Measurements from ENCODE around the gene CCL18. TPM values are rescaled to one million over a fixed set of nuclear protein-coding genes. Genes with fewer than 3 reads are reported as not detected.

The CCL18 gene
- polyA plus RNA-seq, 1 donor from 2014 or later = not detected

GRCh38 chr17:36071751-36072150 lies 7.7 kb downstream of the CCL18 start:
- Histone ChIP-seq H3K9me3 (ENCODE audit: low read length) (no peaks in the 10 kb centered on the region), H2AFZ (ENCODE audit: low read depth, low read length) (no peak overlapping the region), H3K79me2 (replicated peaks; ENCODE audit: insufficient read depth, low read length) (no peaks in the 10 kb centered on the region), H3K27ac (ENCODE audit: low read length) (no peak overlapping the region), H3K9me2 (ENCODE audit: insufficient read depth, low read length) (no peaks in the 10 kb centered on the region), H3F3A (ENCODE audit: insufficient read depth, low read length, poor library complexity, severe bottlenecking) (no peaks in the 10 kb centered on the region), H3K9ac (ENCODE audit: low read length) (no peak overlapping the region), H3K36me3 (ENCODE audit: insufficient read depth, low read length) (no peaks in the 10 kb centered on the region), H3K4me2 (ENCODE audit: low read length) (no peak overlapping the region), H3K4me3 (ENCODE audit: low read length) (no peak overlapping the region), H4K20me1 (ENCODE audit: insufficient read depth) (no peaks in the 10 kb centered on the region), H3K27me3 (ENCODE audit: insufficient read depth, low read depth, low read length) (no peaks in the 10 kb centered on the region)
- TF ChIP-seq MXI1 (conservative IDR thresholded peaks at IDR 0.05; ENCODE audit: poor library complexity, severe bottlenecking) (no peak), EP300 (conservative IDR thresholded peaks at IDR 0.05; ENCODE audit: poor library complexity, severe bottlenecking) (no peak), RAD21 (conservative IDR thresholded peaks at IDR 0.05) (no peak), TAF1 (IDR thresholded peaks at IDR 0.05; ENCODE audit: low read depth) (no peak), REST (IDR thresholded peaks at IDR 0.05; ENCODE audit: borderline replicate concordance) (no peak), SMC3 (conservative IDR thresholded peaks at IDR 0.05; ENCODE audit: poor library complexity) (no peak), CTCF (IDR thresholded peaks at IDR 0.05; ENCODE audit: poor library complexity, severe bottlenecking) (no peak), POLR2AphosphoS5 (IDR thresholded peaks at IDR 0.05) (no peak), EZH2 (IDR thresholded peaks at IDR 0.05; ENCODE audit: borderline replicate concordance, insufficient read depth, low read length, poor library complexity, severe bottlenecking) (no peak)

GRCh38 chr17:36072431-36073121 lies 8.5 kb downstream of the CCL18 start:
- Histone ChIP-seq H3F3A (ENCODE audit: insufficient read depth, low read length, poor library complexity, severe bottlenecking) (no peaks in the 10 kb centered on the region), H3K27ac (ENCODE audit: low read length) (no peak overlapping the region), H3K9ac (ENCODE audit: low read length) (no peak overlapping the region), H3K4me3 (ENCODE audit: low read length) (no peak overlapping the region), H3K36me3 (ENCODE audit: insufficient read depth, low read length) (no peaks in the 10 kb centered on the region), H3K27me3 (ENCODE audit: insufficient read depth, low read depth, low read length) (no peaks in the 10 kb centered on the region), H4K20me1 (ENCODE audit: insufficient read depth) (no peaks in the 10 kb centered on the region), H2AFZ (ENCODE audit: low read depth, low read length) (no peak overlapping the region), H3K9me3 (ENCODE audit: low read length) (no peaks in the 10 kb centered on the region), H3K4me2 (ENCODE audit: low read length) (no peak overlapping the region), H3K9me2 (ENCODE audit: insufficient read depth, low read length) (no peaks in the 10 kb centered on the region), H3K79me2 (replicated peaks; ENCODE audit: insufficient read depth, low read length) (no peaks in the 10 kb centered on the region)
- no peak for TF ChIP-seq POLR2AphosphoS5 (IDR thresholded peaks at IDR 0.05)
- no peak for TF ChIP-seq SMC3 (conservative IDR thresholded peaks at IDR 0.05; ENCODE audit: poor library complexity)
- no peak for TF ChIP-seq TAF1 (IDR thresholded peaks at IDR 0.05; ENCODE audit: low read depth)
- no peak for TF ChIP-seq MXI1 (conservative IDR thresholded peaks at IDR 0.05; ENCODE audit: poor library complexity, severe bottlenecking)
- TF ChIP-seq EP300 (conservative IDR thresholded peaks at IDR 0.05; ENCODE audit: poor library complexity, severe bottlenecking) = no peak
- no peak for TF ChIP-seq EZH2 (IDR thresholded peaks at IDR 0.05; ENCODE audit: borderline replicate concordance, insufficient read depth, low read length, poor library complexity, severe bottlenecking)
- no peak for TF ChIP-seq RAD21 (conservative IDR thresholded peaks at IDR 0.05)
- no peak for TF ChIP-seq CTCF (IDR thresholded peaks at IDR 0.05; ENCODE audit: poor library complexity, severe bottlenecking)
- no peak for TF ChIP-seq REST (IDR thresholded peaks at IDR 0.05; ENCODE audit: borderline replicate concordance)
